CD4-positive, alpha-beta T cell treated with Interleukin-21 for 1 hour (primary cell): Measurements from ENCODE around the gene IGLON5.
A peak's percentile ranks its signal among the peaks of the same experiment; 100 is the strongest.

Experiments used
- DNase-seq: peaks from one replicate; pipeline ENCODE4 v3.0.0-alpha.2; 2020

The IGLON5 gene

DNA sequence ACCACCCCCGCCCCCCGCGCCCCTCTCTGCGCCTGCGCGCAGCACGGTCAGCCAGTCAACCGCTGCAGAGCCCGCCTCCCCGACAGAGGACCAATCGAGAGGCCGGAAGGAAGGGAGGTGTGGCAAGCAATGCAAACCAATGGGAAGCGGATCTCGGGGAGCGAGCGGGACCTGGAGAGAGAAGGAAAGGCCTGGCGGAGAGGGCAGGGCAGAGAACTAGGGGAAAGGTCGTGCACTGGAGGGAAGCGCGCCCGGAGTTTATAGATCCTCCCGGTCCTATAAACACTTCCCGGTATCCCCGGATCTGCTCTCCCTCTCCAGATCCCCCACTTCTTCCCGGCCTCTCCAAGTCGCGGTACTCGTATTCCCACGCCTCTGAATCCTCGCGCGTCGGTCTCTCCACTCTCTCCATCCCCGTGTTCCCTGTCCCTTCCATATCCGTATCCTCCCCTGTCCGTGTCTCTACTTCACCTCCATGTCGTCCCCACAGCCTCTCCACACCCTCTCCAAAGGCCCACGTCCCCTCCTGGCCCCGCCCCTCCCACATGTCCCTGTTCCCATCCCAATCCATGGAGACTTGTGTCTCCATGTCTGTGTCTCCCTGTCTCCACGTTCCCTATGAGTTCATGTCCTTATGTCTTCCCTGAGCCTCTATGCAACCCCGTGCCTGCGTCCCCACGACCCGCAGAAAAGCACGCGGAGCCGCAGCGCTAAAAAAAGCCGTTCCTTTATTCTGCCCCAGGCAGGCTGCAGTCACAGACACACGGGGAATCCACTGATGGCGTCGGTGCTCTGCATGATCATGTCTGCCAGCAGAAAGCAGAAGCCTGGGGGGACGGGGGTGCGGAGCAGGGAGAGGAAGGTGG lies 55.2 kb downstream of the IGLON5 start:
- peak; percentile 96 for DNase-seq

DNA sequence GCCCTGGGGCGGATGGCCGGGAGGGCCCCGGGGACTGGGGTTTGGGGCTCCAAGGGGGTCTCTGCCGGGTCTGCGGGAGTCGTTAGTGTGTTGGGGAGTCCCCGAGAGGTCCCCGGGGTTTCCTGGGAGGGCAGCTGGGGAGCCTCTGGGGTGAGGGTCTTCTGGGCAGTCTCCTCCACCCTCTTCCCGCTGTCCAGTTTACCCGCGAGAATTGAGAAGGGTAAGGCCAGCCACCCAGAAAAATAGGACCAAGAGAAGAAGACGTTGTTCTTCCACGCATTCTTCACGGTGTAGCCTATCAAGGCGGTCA lies 55.8 kb downstream of the IGLON5 start:
- no peak for DNase-seq

DNA sequence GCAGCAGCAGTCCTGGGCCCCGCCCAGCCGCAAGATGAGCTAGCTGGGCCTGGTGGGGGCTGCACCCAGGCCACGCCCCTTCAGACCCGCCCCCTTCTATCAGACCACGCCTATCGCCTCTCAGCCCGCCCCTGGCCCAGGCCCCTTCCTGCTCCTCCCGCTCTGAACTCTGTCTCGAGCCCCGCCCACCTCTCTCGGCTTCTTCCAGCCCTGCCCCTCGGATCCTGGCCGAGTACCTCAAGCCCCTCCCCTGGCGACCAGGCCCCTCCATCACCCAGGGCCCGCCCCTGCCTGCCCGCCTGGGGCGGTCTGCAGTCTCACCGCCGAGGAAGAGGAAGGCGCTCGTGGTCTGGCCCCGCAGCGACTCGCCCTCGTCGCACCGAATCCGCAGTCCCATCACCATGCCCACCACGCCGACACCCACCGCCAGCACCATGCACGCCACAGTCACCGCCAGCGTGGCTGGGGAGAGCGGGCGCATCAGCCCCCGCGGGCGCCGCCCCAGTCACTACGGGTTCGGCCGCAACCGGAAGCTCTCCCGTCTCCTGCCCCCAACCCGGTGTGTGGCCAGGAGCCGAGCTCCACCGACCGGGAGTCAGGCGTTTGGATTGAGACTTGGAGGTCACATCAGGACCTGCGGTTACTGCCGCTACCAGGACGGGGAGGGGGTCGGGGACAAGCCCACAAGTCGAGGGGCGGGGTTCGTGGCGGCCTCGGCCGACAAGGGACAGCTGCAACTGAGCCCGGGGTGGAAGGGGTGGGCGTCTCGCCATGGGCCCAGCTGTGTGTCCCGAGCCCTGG lies 56.3 kb downstream of the IGLON5 start:
- peak; percentile 97 for DNase-seq

DNA sequence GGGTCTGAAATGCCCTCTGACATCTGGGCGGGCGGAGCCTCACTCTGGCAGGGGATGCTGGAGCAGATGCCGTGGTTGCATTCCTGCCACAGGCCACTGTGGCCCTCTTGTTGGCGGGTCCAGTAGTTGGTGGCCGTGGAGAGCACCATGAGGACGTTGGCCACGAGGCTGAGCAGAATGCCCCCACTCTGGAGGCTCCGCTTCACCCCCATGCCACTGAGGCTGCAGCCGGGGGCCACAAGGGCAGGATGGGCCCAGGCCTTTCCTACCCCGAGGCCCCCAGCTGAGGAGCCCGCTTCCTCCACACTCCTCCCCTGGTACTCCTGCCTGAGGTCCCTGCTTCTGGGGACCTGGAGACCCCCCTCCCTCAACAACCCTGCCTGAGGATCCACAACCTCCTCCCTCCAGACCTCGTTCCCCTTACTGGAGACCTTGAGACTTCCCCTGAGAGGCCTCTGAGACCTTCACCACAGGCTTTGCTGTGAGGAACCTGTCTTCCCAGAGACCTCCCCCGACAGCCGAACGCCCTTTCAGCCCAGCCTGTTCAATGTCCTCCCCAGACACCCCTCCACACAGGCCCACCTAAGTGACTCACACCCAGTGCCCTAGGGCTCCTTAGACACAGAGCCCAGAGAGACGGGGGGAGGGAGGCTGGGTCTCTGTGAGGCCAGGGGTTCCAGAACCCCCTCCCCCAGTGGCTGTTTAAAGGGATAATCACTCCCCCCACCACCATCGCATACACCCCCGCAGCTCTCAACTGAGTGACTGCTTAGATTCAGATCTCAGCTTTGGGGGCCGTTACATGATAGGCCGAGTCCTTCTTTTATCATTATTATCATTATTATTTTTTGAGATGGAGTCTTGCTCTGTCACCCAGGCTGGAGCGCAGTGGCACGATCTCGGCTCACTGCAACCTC lies 57.2 kb downstream of the IGLON5 start, which contains the start of gene CLDND2:
CLDND2 (minus strand) TSS at position 638 of the 917 bp plus-strand sequence; CDS start at position 212, 426 bp downstream.
- peak; percentile 37 for DNase-seq

DNA sequence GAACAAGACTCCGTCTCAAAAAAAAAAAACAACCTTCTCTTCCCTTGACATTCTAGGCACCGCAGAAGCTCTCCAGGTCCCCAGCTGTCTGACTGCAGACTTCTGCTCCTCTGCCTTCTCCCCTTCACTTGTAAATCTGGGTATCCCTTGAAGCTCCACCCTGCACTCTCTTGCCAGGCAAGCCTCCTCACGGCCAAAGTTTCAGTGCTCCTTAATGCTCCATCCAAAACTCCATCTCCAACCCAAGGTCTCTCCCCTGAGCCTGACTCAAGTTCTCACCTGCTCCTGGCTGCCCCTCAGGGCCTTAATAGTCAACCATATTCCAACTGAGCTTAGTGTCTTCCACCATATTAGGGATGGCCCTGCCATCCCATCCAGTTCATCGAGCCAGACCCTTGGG lies 58.8 kb downstream of the IGLON5 start:
- DNase-seq, result no peak

DNA sequence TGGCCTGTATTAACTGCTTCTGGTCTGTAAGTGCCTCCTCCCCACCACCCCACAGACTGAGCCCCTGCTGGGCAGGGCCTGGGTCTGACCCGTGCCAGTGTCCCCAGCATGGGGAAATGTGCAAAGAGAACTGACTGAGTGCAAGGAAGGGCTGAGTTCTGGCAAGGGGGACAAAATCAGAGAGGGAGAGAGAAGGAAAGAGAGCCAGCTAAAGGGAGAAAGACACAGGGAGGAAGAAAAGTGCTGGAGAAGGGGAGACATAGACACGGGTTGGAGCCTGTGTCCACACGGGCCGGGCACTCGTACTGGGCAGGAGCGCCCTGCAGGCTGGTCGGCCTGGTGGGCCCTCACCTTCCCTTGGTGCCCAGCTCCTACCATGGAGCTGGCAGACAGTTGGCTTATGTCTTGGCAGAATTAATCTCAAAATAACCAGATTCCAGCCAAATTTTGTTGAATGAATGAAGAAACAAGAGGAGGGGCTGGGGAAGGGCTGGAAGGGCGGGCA lies 59.8 kb downstream of the IGLON5 start:
- no peak for DNase-seq

DNA sequence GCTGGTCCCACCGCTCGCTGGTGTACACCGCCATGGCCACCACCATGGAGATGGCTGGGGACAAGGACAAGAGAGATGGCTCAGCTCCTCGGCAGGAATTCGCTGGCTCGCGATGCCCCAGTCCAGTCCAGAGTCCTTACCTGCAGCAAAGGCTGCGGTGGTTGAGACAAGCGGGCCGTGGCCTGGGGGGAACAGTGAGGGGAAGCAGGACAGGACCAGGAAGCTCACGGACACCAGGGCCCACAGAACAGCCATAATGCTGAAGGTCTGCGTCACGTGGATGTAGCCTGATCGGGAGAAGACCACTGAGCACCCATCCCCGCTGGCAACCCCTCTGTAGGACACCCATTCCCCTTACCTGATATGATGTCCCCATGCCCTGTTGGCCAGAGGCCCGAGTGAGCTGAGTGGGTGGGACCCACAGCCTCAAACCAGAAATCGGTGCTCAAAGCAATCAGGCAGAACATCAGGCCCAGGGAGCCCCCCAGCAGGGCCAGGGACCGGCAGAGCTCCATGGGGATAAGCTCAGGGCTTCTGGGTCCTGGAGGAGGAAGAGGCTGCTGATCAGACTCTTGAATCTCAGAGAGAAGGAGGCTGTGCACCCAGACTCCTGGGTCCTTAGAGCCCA lies 60.7 kb downstream of the IGLON5 start:
- DNase-seq, result no peak

DNA sequence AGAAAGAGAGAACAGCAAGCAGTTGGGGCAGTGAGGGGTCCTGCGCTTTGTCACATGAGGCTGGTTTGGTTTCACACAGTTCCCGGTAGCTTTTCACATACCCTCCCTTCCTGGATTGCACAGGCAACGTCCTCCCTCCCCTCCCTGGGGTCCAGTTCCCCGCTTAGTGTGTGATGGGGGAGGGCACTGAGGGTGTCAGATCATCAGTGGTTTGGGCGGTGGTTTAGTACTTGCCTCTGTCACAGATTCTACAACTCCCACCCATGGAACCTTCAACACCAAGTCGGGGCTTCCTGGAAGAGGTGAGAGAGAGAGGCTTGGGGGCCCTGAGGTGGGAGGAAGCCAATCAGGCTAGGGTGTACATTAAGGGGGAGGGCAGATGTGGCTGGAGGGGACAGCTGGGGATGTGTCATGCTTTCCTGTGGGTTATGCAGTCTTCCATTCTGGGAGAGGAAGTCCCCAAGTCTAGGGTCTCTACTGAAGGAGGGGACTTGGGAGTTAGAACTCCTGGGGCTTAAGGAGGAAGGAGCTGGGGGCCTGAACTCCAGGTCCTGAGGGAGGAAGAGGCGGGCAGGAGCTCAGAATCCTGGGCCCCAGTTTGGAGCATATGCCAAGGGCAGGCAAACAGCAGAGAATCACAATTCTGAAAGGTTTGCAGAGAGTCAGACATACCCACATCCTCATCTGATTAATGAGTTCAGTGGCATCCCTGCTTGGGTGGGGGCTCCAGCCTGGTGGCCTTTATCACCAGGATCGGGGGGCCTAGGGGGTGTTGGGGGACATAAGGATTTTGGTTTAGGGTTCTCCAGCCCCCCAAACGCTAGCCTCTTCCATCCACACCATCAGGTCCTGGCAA lies 61.4 kb downstream of the IGLON5 start, which contains the start of gene NKG7:
NKG7 (minus strand) TSS at position 6 of the 856 bp plus-strand sequence. CDS start 119 bp downstream, outside the sequence.
- peak; percentile 89 for DNase-seq

DNA sequence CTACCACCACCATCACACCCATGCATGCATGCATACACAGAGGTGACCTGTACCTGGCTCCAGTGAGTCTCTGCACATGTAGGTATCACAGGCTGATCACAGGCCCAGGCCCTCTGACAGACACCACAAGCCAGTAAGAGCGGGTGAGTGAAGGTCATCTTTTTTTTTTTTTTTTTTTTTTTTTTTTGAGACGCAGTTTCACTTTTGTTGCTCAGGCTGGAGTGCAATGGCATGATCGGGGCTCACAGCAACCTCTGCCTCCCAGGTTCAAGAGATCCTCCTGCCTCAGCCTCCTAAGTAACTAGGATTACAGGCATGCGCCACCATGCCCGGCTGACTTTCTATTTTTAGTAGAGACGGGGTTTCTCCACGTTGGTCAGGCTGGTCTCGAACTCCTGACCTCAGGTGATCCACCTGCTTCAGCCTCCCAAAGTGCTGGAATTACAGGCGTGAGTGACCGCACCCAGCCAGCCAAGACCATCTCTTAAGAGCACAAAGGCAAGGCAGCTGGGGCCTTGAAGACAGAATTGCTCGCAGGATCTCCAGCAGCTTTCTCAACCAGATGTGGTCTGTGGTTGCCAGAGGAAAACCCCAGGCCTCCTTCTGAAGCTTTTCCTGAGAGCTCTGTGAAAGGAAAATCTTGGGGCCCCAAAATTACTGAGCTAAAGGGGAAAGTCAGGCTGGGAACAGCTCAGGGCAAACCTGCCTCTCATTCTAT lies 64.2 kb downstream of the IGLON5 start:
- peak; percentile 48 for DNase-seq

DNA sequence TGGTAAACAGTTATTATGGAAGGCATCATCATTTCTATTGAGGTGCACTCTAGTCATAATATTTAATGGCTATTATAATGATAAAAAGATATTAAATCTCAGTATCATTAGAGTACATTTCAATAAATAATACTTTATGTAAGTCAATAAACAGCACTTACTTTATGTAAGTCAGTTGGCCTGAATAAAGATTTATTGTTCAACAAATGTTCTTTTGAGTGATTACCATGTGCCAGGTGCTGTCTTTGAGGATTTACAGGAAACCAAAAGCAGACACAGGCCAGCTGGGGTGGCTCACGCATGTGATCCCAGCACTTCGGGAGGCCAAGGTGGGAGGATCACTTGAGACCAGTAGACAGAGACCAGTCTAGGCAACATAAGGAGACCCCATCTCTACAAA lies 66.0 kb downstream of the IGLON5 start:
- no peak for DNase-seq

DNA sequence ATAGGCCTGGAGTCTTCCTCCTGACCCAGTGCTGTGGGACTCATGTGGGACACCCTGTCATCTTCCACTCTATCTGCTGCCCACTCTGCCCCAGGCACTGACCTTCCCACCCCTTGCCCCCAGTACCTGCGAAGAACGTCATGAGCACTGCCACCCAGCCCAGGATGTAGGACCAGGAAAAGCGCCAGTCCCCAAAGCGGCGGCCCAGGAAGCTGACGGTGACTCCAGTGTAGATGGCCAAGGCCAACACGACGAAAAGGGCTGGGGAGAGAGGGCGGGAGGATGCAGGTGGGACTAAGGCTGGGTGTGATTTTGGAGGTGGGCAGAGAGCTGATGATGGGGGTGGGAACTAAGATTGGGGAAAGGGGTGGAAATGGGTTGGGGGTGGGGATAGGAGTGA lies 68.9 kb downstream of the IGLON5 start:
- DNase-seq, result no peak
